ENCODE measurements around the gene USP49.

DNA sequence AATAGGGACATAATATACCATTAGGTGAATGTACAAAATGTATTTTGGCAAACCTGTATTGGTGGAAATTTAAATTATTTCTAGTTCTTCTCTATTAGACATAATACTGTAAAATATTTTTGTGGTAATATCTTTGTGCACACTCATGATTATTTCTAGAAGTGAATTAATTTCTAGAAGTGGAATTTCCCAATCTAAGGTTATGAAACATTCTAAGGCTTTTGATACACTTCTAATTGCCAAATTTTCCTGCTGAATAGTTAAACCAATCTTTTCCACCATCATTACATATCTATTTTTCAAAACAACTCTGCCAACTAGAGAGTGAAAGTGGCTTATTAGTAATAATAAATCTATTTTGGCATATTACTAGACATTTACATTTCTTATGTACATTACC, 48.3 kb upstream of the USP49 start:
- no peak for TF ChIP-seq RAD21 (IDR thresholded peaks at IDR 0.05; ENCODE audit: low read depth)
- no peak for TF ChIP-seq POLR2A (IDR thresholded peaks at IDR 0.05; ENCODE audit: borderline replicate concordance, extremely low read depth, insufficient read depth, insufficient read length)
- TF ChIP-seq, protein P1, sequence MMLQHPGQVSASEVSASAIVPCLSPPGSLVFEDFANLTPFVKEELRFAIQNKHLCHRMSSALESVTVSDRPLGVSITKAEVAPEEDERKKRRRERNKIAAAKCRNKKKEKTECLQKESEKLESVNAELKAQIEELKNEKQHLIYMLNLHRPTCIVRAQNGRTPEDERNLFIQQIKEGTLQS (IDR thresholded peaks at IDR 0.05) = no peak
- no peak for TF ChIP-seq EZH2phosphoT487 (IDR thresholded peaks at IDR 0.05; ENCODE audit: borderline replicate concordance)
- no peak for TF ChIP-seq EZH2 (IDR thresholded peaks at IDR 0.05)
- TF ChIP-seq, protein P2, sequence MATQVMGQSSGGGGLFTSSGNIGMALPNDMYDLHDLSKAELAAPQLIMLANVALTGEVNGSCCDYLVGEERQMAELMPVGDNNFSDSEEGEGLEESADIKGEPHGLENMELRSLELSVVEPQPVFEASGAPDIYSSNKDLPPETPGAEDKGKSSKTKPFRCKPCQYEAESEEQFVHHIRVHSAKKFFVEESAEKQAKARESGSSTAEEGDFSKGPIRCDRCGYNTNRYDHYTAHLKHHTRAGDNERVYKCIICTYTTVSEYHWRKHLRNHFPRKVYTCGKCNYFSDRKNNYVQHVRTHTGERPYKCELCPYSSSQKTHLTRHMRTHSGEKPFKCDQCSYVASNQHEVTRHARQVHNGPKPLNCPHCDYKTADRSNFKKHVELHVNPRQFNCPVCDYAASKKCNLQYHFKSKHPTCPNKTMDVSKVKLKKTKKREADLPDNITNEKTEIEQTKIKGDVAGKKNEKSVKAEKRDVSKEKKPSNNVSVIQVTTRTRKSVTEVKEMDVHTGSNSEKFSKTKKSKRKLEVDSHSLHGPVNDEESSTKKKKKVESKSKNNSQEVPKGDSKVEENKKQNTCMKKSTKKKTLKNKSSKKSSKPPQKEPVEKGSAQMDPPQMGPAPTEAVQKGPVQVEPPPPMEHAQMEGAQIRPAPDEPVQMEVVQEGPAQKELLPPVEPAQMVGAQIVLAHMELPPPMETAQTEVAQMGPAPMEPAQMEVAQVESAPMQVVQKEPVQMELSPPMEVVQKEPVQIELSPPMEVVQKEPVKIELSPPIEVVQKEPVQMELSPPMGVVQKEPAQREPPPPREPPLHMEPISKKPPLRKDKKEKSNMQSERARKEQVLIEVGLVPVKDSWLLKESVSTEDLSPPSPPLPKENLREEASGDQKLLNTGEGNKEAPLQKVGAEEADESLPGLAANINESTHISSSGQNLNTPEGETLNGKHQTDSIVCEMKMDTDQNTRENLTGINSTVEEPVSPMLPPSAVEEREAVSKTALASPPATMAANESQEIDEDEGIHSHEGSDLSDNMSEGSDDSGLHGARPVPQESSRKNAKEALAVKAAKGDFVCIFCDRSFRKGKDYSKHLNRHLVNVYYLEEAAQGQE (IDR thresholded peaks at IDR 0.05; ENCODE audit: low read depth) = no peak
- TF ChIP-seq, protein P3, sequence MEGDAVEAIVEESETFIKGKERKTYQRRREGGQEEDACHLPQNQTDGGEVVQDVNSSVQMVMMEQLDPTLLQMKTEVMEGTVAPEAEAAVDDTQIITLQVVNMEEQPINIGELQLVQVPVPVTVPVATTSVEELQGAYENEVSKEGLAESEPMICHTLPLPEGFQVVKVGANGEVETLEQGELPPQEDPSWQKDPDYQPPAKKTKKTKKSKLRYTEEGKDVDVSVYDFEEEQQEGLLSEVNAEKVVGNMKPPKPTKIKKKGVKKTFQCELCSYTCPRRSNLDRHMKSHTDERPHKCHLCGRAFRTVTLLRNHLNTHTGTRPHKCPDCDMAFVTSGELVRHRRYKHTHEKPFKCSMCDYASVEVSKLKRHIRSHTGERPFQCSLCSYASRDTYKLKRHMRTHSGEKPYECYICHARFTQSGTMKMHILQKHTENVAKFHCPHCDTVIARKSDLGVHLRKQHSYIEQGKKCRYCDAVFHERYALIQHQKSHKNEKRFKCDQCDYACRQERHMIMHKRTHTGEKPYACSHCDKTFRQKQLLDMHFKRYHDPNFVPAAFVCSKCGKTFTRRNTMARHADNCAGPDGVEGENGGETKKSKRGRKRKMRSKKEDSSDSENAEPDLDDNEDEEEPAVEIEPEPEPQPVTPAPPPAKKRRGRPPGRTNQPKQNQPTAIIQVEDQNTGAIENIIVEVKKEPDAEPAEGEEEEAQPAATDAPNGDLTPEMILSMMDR (IDR thresholded peaks at IDR 0.05 in 2 of 3, conservative IDR thresholded peaks at IDR 0.05 in 1 of 3; ENCODE audit: borderline replicate concordance in 1 of 3, insufficient read depth in 1 of 3, low read depth in 2 of 3, low read length in 2 of 3) = no peak
- TF ChIP-seq POLR2AphosphoS5 (IDR thresholded peaks at IDR 0.05; ENCODE audit: low read depth, low read length) = no peak
- TF ChIP-seq SRF (IDR thresholded peaks at IDR 0.05; ENCODE audit: low read depth) = no peak

Measured in HCT116 (cell line).